Activated CD4-positive, alpha-beta memory T cell treated with anti-CD3 and anti-CD28 coated beads, Interleukin-2, amount 10 ng/mL, durations not matched to agents 7 days and 5 days (primary cell): ENCODE results near the gene OR51E2. TPM values are rescaled to one million over a fixed set of nuclear protein-coding genes. Genes with fewer than 3 reads are reported as not detected.
"Not testable (repeated sequence)": the region's sequence is repeated elsewhere in the genome, so short reads cannot be mapped to it uniquely, and the experiment has no call there.

Experiments
- CTCF ChIA-PET: fragments of 350-600 bp; sonication (Branson Sonifier 250); formaldehyde crosslinking; loops from one replicate; lab custom pipeline; 2021; ENCODE audit warnings: antibody characterized with exemption, inconsistent platforms; lab: Charles Lee
- POLR2A ChIA-PET: fragments of 350-600 bp; sonication (Branson Sonifier 250); formaldehyde crosslinking; loops from one replicate; lab custom pipeline; 2021; ENCODE audit warnings: antibody characterized with exemption; lab: Charles Lee
- DNase-seq: peaks from one replicate; pipeline ENCODE4 v3.0.0-alpha.2; 2020
- H3K27ac Mint-ChIP-seq: one replicate; pipeline ENCODE4 v1.8.0; 2021; ENCODE audit warnings: mild to moderate bottlenecking, mixed read lengths
- H3K27me3 Mint-ChIP-seq: one replicate; pipeline ENCODE4 v1.8.0; 2021; ENCODE audit warnings: mixed read lengths
- H3K36me3 Mint-ChIP-seq: one replicate; pipeline ENCODE4 v1.8.0; 2021; ENCODE audit warnings: low read depth, mixed read lengths
- H3K4me1 Mint-ChIP-seq: one replicate; pipeline ENCODE4 v1.8.0; 2021; ENCODE audit warnings: mixed read lengths
- H3K4me3 Mint-ChIP-seq: one replicate; pipeline ENCODE4 v1.8.0; 2021; ENCODE audit warnings: mild to moderate bottlenecking, mixed read lengths
- H3K9me3 Mint-ChIP-seq: one replicate; pipeline ENCODE4 v1.8.0; 2021; ENCODE audit warnings: mixed read lengths
- total RNA-seq, 2 experiments: library from RNA; stranded (reverse); gene quantifications; one replicate each; pipeline ENCODE4 v1.2.3, GENCODE V29; 2021

OR51E2 gene
- total RNA-seq: not detected

GRCh38 chr11:4697585-4697984, at the start of gene OR51E2:
Gene OR51E2, minus strand, starts transcription at chr11:4697853. Its CDS starts 15,142 bp downstream, at chr11:4682711.
- no peak for DNase-seq
- Mint-ChIP-seq H3K9me3 (no peaks in the 10 kb centered on the region), H3K27me3 (peaks cover 4% of the 10 kb centered on the region), H3K27ac (no peak within 1 kb of the TSS), H3K4me1 (peaks cover 7% of the 10 kb centered on the region), H3K36me3 (no peaks in the 10 kb centered on the region), H3K4me3 (no peak within 1 kb of the TSS)
- ChIA-PET CTCF (no interaction called here), POLR2A (no interaction called here)

- ChIA-PET POLR2A (no interaction called here), CTCF (no interaction called here)
- Mint-ChIP-seq H3K4me1 (no peaks in the 10 kb centered on the region), H3K36me3 (no peaks in the 10 kb centered on the region), H3K4me3 (no peak overlapping the region), H3K27ac (no peak overlapping the region), H3K9me3 (no peaks in the 10 kb centered on the region), H3K27me3 (no peaks in the 10 kb centered on the region)
- no peak for DNase-seq
Measured at GRCh38 chr11:4740735-4741134, 43.1 kb upstream of the OR51E2 start.

GRCh38 chr11:4727171-4727570, 29.5 kb upstream of the OR51E2 start:
- CTCF ChIA-PET: no interaction called here
- H3K9me3 Mint-ChIP-seq: no peaks in the 10 kb centered on the region
- no peak overlapping the region for H3K4me3 Mint-ChIP-seq
- H3K27ac Mint-ChIP-seq: no peak overlapping the region
- POLR2A ChIA-PET: no interaction called here
- no peaks in the 10 kb centered on the region for H3K27me3 Mint-ChIP-seq
- no peaks in the 10 kb centered on the region for H3K4me1 Mint-ChIP-seq
- DNase-seq: no peak
- no peaks in the 10 kb centered on the region for H3K36me3 Mint-ChIP-seq

GRCh38 chr11:4722616-4723534, 25.2 kb upstream of the OR51E2 start:
- CTCF ChIA-PET, POLR2A ChIA-PET, H3K4me3 Mint-ChIP-seq, H3K4me1 Mint-ChIP-seq, H3K36me3 Mint-ChIP-seq, H3K9me3 Mint-ChIP-seq, H3K27ac Mint-ChIP-seq, H3K27me3 Mint-ChIP-seq, DNase-seq: not testable (repeated sequence)

GRCh38 chr11:4714300-4714699, 16.6 kb upstream of the OR51E2 start:
- no peak for DNase-seq
- Mint-ChIP-seq H3K27me3 (peaks cover 4% of the 10 kb centered on the region), H3K27ac (no peak overlapping the region), H3K4me3 (no peak overlapping the region), H3K9me3 (no peaks in the 10 kb centered on the region), H3K4me1 (no peaks in the 10 kb centered on the region), H3K36me3 (no peaks in the 10 kb centered on the region)
- ChIA-PET POLR2A (no interaction called here), CTCF (no interaction called here)

GRCh38 chr11:4713241-4713640, 15.6 kb upstream of the OR51E2 start:
- no peaks in the 10 kb centered on the region for H3K9me3 Mint-ChIP-seq
- no peak overlapping the region for H3K4me3 Mint-ChIP-seq
- no peak overlapping the region for H3K27ac Mint-ChIP-seq
- no peaks in the 10 kb centered on the region for H3K36me3 Mint-ChIP-seq
- ChIA-PET POLR2A (no interaction called here), CTCF (no interaction called here)
- H3K27me3 Mint-ChIP-seq: peaks cover 7% of the 10 kb centered on the region
- H3K4me1 Mint-ChIP-seq: no peaks in the 10 kb centered on the region
- no peak for DNase-seq

- ChIA-PET POLR2A (no interaction called here), CTCF (interaction anchor here (2.0 kb wide), 1 partner anchor 68 kb away, joined by 7 read pairs; the partner anchor contains the start of gene OR51D1)
- Mint-ChIP-seq H3K27me3 (peaks cover 11% of the 10 kb centered on the region), H3K36me3 (no peaks in the 10 kb centered on the region), H3K9me3 (no peaks in the 10 kb centered on the region), H3K4me1 (no peaks in the 10 kb centered on the region), H3K27ac (no peak overlapping the region), H3K4me3 (no peak overlapping the region)
- no peak for DNase-seq
Measured at GRCh38 chr11:4704790-4705334, 7.2 kb upstream of the OR51E2 start.

- H3K9me3 Mint-ChIP-seq: no peaks in the 10 kb centered on the region
- H3K4me3 Mint-ChIP-seq: no peak within 1 kb of the TSS
- POLR2A ChIA-PET: no interaction called here
- CTCF ChIA-PET: interaction anchor here (2.0 kb wide), 1 partner anchor 68 kb away, joined by 7 read pairs; the partner anchor contains the start of gene OR51D1
- peaks cover 6% of the 10 kb centered on the region for H3K4me1 Mint-ChIP-seq
- peaks cover 11% of the 10 kb centered on the region for H3K27me3 Mint-ChIP-seq
- no peak within 1 kb of the TSS for H3K27ac Mint-ChIP-seq
- H3K36me3 Mint-ChIP-seq: no peaks in the 10 kb centered on the region
- no peak for DNase-seq
Measured at GRCh38 chr11:4704054-4704789, 6.6 kb upstream of the OR51E2 start, which contains the start of gene MMP26. Gene MMP26, plus strand, starts transcription at chr11:4704784.

- H3K27ac Mint-ChIP-seq: no peak overlapping the region
- POLR2A ChIA-PET: no interaction called here
- H3K9me3 Mint-ChIP-seq: no peaks in the 10 kb centered on the region
- DNase-seq: no peak
- peaks cover 4% of the 10 kb centered on the region for H3K27me3 Mint-ChIP-seq
- H3K36me3 Mint-ChIP-seq: no peaks in the 10 kb centered on the region
- no peak overlapping the region for H3K4me3 Mint-ChIP-seq
- CTCF ChIA-PET: no interaction called here
- H3K4me1 Mint-ChIP-seq: peaks cover 7% of the 10 kb centered on the region
Measured at GRCh38 chr11:4700436-4700820, 2.8 kb upstream of the OR51E2 start.

- POLR2A ChIA-PET: no interaction called here
- H3K27ac Mint-ChIP-seq: no peak overlapping the region
- no peaks in the 10 kb centered on the region for H3K9me3 Mint-ChIP-seq
- H3K4me3 Mint-ChIP-seq: no peak overlapping the region
- H3K4me1 Mint-ChIP-seq: peaks cover 7% of the 10 kb centered on the region
- no peak for DNase-seq
- H3K27me3 Mint-ChIP-seq: peaks cover 4% of the 10 kb centered on the region
- H3K36me3 Mint-ChIP-seq: no peaks in the 10 kb centered on the region
- CTCF ChIA-PET: no interaction called here
Measured at GRCh38 chr11:4699697-4700435, 2.2 kb upstream of the OR51E2 start.

GRCh38 chr11:4695442-4695841, 2.2 kb downstream of the OR51E2 start:
- Mint-ChIP-seq H3K27me3 (peaks cover 10% of the 10 kb centered on the region), H3K4me3 (no peak overlapping the region), H3K9me3 (no peaks in the 10 kb centered on the region), H3K36me3 (no peaks in the 10 kb centered on the region), H3K4me1 (peaks cover 7% of the 10 kb centered on the region), H3K27ac (no peak overlapping the region)
- ChIA-PET POLR2A (no interaction called here), CTCF (no interaction called here)
- DNase-seq: no peak

- ChIA-PET CTCF (no interaction called here), POLR2A (no interaction called here)
- Mint-ChIP-seq H3K27me3 (no peaks in the 10 kb centered on the region), H3K4me3 (no peak overlapping the region), H3K9me3 (no peaks in the 10 kb centered on the region), H3K27ac (no peak overlapping the region), H3K36me3 (no peaks in the 10 kb centered on the region), H3K4me1 (no peaks in the 10 kb centered on the region)
- no peak for DNase-seq
Measured at GRCh38 chr11:4684631-4685285, 12.9 kb downstream of the OR51E2 start.
